Ammon's horn (tissue), 1 donor: ENCODE measurements around the gene TPPP3.
A peak's percentile ranks its signal among the peaks of the same experiment; 100 is the strongest.

Source experiments
- DNase-seq: peaks from one replicate; pipeline ENCODE4 v3.0.0-alpha.2; 2016; ENCODE audit warnings: low spot score

Gene TPPP3

DNA sequence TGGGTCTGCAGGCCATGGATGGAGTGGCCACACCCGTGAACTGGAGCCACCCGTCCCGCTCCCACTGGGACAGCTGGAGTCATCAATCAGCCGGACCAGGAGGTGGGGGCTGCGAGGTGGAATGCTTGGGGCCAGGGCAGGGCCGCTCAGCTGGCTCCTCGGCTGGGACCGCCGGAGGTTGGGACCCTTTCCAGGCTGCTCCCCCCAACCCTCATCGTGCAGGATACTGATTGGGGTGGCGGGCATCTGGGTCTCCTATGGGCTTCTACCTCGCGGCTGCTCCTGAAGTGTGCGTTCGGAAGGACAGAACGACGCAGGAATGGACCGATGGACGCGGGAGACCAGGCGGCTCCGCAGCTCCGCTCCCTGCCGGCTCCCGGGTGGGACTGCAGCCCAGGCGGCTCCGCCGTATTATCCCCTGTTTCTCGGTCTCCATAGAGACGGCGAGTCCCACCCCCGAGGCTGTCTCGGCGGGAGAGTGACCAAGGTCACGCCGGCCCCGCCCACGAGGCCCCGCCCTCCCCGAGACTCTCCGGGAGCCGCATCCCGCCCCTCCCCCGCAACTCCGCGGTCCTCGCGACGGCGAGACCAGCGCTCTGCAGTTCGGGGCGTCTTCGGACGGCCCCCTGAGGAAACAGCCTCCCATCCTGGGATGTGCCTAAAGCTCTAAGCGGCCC, at the start of gene TPPP3:
Gene TPPP3 (minus strand): TSS at position 388 of the 677 bp plus-strand sequence. CDS start 2,387 bp downstream, outside the sequence.
- peak; percentile 87 for DNase-seq

DNA sequence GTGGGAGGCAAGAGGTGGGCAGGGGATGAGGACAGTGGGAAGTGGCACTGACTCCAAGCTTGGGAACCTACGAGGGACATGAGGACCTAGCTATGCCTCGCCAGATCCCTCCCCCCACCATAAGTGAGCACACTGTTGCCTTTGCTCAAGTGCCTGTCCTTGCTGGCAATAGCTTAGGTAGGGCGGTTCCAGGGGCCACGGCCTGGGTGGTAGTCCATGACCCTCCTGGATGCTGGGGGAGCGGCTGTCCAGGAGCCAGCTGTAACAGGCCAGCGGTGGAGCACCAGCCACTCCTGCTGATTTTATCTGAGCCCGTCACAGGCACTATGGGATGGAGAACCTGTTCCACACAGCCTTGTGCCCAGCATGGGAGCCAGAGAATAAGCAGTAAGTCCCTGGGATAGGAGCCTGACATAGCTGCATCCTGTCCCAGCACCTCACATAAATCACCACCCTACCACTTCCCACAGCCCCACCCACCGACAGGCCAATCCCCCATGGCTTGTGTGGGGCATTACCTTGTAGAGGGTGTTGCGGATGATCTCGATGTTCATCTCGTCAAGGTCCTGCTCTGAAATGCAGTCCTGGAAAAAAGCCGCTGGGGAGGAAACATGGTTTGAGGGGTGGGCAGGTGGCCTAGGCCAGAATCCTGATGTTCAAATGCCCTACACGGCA, 49.4 kb upstream of the TPPP3 start:
- no peak for DNase-seq

DNA sequence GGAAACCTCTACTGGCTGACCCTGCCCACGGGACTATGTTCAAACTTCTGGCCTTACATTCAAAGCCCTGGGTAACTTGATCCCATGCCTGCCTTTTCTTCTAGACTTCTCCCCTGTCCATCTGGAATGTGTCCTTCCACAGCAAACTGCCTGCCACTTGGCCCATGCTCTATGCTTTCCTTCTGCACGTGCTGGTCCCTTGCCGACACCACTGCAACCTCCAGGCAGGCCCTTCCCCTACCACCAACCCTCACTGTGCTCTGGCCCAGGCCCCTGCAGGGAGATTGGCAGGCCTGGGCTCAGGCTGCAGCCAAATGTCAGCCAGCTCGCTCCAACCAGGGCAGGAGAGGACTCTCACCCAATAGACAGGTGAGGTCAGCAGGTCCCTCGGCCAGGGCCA, 48.6 kb upstream of the TPPP3 start:
- no peak for DNase-seq

DNA sequence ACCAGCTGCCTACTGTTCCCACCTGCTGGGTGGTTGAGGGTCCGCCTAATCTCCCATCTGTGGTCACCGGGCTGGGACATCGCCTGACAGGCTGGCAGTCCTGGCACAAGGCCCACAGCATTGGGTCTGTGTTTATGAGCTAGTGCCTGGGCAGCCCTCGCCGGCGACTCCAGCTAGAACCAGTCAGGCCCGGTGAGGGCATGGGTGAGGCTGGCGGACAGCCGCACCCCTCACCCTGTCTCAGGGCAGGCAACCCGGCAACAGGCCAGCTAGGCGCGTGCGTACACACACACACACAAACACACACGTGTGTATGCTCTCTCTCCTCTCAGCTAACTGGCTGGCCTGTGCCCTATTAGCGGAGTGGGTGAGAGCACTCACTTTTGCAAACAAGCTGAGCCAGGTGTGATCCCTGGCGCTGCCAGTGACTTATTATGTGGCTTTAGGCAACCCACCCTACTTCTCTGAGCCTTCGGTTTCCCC, 48.0 kb upstream of the TPPP3 start:
- peak; percentile 55 for DNase-seq

DNA sequence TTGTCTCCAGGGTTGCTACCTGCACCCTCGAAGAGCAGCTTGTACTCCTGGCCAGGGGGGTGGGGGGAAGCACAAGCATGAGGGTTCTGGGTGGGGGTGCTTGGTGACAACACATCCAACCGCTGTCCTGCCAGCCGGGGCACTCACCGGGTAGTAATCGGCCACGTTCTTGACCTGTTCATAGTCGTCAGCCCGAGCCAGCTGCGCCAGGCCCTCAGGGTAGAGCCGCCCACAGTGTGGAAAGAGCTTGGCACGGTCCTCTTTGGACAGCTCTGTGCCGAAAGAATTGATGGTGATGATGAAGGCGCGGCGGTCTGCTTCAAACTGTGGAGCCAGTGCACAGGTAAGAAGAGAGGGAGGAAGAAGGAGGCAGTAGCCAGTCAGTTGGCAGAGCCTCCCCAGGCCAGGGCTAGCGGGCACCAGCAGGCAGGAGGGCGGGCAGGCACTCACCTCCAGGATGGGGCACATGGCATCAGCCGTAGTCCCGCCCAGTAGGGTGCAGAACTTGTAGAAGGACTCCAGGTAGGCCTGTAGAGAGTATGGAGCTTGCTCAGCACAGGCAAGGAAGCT, 45.6 kb upstream of the TPPP3 start:
- no peak for DNase-seq

DNA sequence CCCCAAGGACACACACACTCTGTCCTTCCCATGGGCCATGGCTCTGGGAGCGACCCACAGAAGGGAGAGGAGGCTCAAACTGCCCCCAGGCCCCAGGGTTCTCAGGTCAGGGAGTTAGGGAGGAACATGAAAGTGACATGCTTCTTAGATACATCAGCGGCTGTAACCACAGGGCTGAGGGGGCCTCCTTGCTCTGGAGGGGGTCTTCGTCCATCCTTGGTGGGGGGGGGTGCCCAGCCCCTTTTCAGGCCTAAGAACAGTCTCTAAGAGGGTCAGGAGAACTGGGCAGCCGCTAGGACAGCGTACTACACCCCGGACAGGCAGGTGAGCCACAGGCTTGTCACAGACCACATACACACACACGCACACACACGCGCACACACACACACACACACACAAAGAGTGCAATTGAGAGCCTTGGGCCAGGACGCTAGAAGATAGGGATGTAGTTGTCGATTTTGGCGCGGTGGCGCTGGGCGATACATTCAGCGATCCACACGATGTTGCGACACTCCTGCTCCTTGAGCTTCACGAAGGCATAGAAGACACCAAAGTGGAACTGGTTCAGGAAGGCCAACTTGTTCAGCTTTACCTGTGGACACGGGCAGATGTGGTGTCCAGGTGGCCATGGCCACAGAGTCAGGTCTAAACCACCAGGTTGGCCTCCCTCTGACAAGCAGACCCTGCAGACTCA, 44.9 kb upstream of the TPPP3 start:
- no peak for DNase-seq

DNA sequence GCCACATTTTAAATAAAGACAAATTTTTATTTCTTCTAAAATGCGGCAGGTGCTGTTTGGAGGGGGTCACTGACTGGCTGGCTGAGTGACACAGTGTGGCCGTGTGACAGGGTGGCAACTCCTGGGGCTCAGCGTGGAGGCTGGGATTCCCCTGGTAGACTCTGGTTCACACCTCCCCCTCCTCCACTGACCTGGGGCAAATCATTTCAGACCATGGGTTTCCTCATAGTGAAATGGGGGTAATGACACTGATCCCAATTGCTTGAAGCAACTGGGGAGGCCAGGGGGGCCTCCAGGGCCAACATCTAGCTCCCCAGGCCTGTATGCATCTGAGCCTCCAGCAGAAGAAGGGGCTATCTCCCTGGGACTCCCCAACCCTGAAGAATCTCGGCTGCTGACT, 44.2 kb upstream of the TPPP3 start:
- no peak for DNase-seq

DNA sequence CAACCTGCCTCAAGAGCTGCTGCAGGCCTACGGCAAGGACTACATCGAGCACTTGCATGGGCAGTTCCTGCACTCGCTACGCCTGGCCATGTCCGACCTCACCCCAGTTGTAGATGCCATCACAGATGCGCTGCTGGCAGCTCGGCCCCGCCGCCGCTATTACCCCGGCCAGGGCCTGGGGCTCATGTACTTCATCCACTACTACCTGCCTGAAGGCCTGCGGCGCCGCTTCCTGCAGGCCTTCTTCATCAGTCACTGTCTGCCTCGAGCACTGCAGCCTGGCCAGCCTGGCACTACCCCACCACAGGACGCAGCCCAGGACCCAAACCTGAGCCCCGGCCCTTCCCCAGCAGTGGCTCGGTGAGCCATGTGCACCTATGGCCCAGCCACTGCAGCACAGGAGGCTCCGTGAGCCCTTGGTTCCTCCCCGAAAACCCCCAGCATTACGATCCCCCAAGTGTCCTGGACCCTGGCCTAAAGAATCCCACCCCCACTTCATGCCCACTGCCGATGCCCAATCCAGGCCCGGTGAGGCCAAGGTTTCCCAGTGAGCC, 43.4 kb upstream of the TPPP3 start:
- DNase-seq: no peak

DNA sequence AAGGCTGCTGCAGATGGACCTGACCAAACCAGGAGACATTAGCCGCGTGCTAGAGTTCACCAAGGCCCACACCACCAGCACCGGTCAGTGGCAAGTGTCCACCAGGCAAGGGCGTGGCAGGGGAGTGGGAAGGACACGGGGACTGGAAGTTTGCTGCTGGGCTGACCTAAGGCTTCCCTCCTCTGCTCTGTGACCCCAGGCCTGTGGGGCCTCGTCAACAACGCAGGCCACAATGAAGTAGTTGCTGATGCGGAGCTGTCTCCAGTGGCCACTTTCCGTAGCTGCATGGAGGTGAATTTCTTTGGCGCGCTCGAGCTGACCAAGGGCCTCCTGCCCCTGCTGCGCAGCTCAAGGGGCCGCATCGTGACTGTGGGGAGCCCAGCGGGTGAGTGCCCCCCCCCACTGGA, 42.5 kb upstream of the TPPP3 start:
- no peak for DNase-seq

DNA sequence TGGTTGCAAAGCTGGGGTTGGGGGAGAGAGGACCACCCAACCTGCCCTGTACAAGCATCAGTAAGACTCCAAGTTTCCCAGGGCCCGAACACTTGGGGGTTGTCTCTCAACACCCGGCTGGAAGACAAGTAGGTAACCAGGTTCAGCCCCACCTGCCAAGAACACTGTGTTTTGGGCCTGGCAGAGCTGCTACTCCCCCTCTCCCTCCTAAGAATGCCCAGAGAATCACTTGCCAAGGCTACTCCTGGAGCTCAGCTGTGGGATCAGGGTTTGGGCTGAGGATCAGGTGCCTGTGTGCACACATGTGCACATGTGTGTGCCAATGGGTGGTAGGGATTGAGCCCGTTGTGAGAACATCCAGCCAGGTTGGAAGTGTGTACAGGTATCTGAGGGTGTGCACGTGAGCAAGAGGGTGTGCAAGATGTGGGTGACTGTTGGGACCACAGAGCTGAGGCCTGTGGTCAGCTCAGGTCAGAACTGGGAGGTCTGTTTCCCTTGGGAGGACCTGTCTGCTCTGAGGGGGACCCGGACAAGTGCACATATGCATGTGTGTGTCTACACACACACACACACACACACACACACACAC, 39.9 kb upstream of the TPPP3 start:
- no peak for DNase-seq

DNA sequence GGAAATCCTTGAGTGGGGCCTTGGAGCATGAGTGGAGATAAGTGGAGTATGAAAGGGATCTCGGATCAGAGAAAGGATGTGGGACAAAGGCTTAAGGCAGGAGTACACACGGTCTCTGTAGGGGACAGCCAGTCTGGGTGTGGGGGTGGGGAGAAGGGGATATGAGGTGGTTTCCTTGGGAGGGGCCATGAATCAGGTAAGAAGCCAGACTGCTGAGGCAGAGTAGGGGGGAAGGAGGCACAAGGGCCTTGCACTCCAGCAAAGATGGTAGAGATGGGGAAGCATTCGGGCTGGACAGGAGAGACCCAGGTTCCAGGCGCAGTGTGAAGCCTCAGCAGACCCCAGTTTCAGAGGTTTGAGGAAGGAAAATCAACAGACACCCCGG, 39.2 kb upstream of the TPPP3 start:
- no peak for DNase-seq

DNA sequence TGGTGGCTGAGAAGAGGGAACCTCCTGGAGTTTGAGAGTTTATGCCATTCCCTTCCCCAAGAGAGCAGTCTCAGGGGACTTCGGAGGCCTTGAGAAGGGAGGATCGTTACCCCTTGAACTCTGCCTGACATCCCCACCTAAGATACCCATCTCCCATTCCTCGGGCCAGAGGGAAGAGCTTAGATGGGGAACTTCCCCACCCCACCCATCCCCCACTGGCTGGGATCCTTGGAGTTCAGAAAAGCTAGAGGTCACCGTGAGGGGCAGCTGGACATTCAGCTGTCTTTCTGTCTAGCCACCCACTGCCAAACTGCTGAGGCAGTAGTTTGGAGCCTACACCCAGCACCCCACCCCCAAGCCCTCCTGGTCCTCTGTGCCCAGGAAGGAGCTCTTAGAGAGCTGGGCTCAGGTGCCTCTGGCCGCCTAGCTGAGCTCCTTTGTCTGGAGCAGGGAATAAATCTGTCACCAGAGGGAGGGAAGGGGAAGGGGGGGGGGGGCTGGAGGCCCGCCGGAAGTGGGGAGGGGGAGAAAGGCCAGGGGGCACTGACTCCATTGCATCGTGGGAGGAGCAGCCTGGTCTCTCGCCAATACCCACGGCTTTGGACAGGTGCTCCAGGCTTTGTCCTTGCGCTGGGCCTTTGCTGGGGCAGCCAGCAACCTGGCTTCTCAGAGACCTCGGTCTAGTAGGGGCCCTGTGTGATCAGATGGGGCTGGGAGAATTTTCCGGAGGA, 38.6 kb upstream of the TPPP3 start:
- no peak for DNase-seq

DNA sequence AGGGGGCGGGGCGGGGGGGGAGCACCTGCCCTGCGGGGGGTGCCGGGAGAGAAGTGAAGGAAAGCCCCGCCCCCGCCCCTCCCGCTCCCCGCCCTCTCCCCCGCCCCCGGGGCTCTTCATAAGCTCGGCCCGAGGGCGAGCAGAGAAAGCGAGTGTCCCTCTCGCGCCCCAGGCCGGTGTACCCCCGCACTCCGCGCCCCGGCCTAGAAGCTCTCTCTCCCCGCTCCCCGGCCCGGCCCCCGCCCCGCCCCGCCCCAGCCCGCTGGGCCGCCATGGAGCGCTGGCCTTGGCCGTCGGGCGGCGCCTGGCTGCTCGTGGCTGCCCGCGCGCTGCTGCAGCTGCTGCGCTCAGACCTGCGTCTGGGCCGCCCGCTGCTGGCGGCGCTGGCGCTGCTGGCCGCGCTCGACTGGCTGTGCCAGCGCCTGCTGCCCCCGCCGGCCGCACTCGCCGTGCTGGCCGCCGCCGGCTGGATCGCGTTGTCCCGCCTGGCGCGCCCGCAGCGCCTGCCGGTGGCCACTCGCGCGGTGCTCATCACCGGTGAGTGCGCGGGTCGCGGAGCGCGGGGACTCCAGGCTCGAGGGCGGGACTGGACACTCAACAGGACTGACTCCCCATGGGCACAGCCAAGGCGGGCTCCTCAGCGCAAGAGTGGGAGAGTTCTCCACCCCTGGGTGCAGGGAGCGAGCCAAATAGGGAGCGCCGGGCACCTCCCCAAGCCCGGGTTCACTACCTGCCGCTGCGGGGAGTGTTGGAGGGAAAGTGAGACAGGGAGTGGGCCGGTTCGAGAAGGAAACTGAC, 37.9 kb upstream of the TPPP3 start, which contains the start of gene HSD11B2:
Gene HSD11B2 (plus strand): TSS at position 145 of the 798 bp plus-strand sequence. CDS start 128 bp downstream, at position 273.
- DNase-seq: peak; percentile 64

DNA sequence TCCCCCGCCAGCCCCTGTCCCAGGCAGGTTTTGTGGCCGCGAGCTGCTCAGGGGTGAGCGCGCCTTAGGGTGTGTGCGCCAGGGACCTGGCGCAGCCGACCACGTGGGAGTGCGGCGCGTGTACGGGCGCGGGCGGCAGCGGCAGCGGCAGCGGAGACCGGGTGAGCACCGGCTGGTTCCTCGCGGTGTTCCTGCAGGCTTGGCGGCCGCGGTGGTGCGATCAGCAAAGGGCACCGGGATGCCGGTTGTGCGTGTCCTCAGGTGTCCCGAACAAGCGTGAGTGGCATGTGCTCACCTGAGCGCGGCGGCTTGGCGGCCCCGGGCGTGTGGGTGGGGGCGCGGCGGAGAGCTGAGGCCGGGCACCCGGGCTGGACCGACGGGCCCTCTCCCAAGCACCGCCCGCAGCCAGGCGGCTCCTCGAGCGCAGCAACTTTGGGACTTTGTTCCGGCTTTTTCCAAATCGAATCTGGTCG, 37.2 kb upstream of the TPPP3 start:
- no peak for DNase-seq

DNA sequence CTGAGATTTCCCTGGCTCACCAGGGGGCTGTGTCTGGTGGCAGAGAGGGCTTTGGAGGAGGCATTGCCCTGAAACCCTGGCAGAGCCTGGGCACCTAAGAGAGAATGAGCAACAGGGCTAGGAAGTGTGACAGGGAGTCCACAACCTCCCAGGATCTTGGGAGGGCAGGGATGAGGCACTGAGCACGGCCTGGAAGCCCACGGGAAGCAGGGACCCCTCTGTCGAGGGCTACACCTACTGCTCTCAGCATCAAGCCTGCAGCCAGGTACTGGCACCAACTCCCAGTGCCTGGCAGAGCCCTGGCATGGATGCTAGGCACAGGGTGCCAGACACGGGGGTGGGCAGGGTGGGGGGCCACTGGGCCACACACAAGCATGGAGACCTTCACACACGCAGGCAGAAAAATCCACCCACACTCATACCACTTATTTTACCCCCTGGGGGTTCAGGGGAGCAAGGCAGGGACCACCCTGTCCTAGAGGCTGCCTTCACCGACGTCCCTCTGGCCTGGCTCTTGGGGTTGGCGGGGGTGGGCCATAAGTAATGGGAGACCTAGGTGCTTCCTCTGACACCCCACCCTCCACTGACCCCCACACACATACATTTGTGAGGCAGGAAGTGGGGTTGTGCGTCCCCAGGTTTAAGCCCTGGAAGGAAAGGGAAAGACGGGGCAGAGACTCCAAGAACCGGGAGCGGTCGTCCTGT, 36.7 kb upstream of the TPPP3 start:
- no peak for DNase-seq

DNA sequence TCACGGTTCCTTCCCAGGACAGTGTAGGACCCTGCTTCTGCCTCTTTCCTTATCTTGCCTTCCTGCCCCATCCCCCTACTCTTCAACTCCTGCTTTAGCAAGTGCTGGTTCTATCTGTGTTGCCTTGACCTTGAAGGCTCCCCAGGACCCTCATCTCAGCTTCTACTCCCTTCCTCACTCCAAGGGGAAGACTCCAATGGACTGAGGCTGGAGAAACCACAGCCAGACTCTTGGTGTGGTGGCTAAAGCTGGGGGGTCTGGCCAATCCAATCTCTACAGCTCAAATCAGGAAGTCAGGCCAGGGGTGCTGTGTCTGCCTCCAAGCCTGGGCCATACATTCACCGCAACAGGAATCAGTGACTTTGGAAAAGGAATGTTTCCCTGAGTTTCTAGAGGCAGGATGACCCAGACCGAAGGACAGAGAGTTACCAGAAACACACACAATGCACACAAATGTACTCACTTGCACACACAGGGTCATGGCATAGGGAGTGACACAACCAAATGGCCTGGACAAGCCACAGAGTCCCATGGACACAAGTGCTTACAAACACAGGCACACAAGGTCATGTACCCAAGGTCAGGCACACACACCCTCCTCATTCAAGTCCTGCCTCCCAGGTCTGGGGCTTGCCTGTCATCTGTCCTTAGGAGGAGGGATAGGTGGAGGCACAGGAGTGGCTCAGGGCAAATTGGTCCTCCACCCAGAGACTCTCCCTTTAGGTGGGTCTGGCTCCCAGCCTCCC, 35.9 kb upstream of the TPPP3 start:
- DNase-seq: no peak

DNA sequence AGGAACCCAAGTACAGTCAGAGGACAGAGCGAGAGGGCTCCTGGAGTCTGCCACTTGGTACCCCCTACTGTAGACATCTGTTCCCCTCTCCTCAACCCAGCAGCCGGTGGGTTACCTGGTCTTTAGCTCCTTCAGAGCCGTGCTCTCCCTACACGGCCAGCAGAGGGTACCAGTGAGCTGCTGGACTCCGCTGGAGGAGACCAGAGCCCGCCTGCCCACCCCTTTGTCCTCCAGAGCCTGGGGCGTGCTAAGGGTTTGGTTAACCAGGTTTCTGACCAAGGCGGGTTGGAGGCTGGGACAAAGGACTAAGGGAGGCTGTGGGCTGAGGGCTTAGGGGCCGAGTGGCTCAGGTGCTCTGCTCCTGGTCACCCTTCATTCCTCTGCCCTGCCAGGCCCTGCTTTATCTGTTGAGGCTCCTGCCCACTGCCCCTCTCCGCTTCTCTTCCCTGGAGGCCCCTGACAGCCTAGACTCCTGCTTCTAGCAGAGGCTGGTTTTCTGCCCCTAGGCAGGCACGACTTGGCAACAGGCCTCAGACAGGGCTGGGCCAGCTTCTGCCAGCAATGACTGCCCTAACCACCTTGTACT, 34.9 kb upstream of the TPPP3 start:
- peak; percentile 66 for DNase-seq

DNA sequence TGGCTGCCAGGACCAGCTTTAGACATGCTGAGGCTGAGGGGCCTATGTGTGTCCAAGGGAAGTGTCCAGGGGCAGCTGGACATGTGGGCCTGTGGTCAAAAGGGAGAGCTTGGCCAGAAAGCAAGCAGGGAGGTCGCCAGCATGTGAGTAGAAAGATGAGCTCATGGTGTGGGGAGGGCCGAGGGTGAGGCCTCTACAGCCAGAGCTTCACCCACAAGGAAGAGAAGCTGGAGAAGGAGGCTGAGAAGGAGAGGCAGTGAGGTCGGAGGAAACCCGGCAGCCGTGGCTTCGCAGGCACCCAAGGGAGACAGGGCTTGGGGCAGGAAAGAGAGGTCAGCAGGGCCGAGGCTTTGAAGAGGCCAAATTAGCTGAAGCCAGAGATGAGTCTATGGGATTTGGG, 33.7 kb upstream of the TPPP3 start:
- DNase-seq: no peak
